Skin epidermis (tissue), 12 donors: ENCODE data around the gene TP53TG3F.
"Not testable (repeated sequence)": the region's sequence is repeated elsewhere in the genome, so short reads cannot be mapped to it uniquely, and the experiment has no call there.

Experiments used
- H3K27ac ChIP-seq, 21 experiments: fragments of 200-600 bp; sonication (generic) in 11 of 21; one replicate each; pipeline ENCODE4 v1.5.0; 2020; ENCODE audit warnings: mild to moderate bottlenecking in 3 of 21, inconsistent platforms in 2 of 21, moderate library complexity in 2 of 21
- H3K4me3 ChIP-seq, 7 experiments: fragments of 200-600 bp; sonication (generic) in 2 of 7; one replicate each; pipeline ENCODE4 v1.5.0; 2020; ENCODE audit warnings: inconsistent platforms in 2 of 7, mild to moderate bottlenecking in 2 of 7, moderate library complexity in 1 of 7

Gene TP53TG3F

GRCh38 chr16:33459312-33459711, at the start of gene TP53TG3F:
Gene TP53TG3F, plus strand, starts transcription at chr16:33459612. Its CDS starts 68 bp downstream, at chr16:33459680.
- H3K4me3 ChIP-seq, H3K27ac ChIP-seq: not testable (repeated sequence)

DNA sequence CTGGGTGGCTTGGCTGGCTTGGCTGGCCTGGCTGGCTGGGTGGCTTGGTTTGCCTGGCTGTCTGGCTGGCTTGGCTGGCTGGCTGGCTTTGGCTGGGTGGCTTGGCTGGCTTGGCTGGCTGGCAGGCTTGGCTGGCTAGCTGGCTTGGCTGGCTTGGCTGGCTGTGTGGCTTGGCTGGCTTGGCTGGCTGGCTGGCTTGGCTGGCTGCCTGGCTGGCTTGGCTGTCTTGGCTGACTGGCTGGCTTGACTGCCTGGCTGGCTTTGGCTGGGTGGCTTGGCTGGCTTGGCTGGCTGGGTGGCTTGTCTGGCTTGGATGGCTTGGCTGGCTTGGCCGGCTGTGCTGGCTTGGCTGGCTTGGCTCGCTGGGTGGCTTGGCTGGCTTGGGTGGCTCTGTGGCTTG, 32.2 kb downstream of the TP53TG3F start:
- H3K4me3 ChIP-seq, H3K27ac ChIP-seq: not testable (repeated sequence)

DNA sequence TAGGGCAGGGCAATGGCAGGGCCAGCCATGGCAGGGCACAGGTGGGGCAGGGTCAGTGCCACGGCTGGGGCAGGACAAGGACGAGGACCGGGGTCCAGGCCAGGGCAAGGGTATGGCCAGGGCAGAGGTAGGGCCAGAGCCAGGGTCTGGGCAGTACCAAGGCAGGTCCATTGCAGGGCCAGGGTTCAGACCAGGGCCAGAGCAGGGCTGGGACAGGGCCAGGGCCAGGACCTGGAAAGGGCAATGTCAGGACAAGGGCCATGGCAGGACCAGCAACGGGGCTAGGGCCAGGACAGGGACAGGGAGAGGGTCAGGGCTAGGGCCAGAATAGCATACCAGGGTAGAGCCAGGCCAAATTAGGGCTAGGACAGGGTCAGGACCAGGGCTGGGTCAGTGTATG, 47.8 kb downstream of the TP53TG3F start:
- not testable (repeated sequence) for H3K4me3 ChIP-seq, H3K27ac ChIP-seq

- not testable (repeated sequence) for H3K27ac ChIP-seq, H3K4me3 ChIP-seq
Observed at GRCh38 chr16:33509070-33509469, 49.7 kb downstream of the TP53TG3F start.

DNA sequence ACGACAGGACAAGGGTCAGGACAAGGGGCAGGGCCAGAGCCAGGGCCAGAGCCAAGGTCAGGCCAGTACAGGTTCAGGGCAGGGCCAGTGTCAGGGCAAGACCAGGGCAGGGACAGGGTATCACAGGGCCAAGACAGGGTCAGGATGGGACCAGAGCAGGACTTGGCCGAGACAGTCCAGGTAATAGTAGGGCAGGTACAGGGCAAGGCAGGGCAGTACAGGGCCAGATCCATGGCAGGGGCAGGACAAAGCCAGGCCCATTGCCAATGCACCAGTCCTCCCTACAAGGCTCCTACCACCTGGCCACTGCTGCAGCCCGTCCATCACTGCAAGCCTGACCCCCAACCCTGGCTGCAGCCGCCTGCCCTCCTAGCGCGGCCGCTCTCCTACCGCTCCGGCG, 50.5 kb downstream of the TP53TG3F start:
- H3K4me3 ChIP-seq, H3K27ac ChIP-seq: not testable (repeated sequence)
